GM21529 (cell line): Measurements from ENCODE around the gene SMC1B.
"Not testable (repeated sequence)": the region's sequence is repeated elsewhere in the genome, so short reads cannot be mapped to it uniquely, and the experiment has no call there.

ENCODE experiments used
- ATAC-seq: cut with Tn5 transposase; IDR thresholded peaks from one replicate; pipeline ENCODE4 v1.9.1; 2021; ENCODE audit not compliant: unreplicated experiment

The SMC1B gene

DNA sequence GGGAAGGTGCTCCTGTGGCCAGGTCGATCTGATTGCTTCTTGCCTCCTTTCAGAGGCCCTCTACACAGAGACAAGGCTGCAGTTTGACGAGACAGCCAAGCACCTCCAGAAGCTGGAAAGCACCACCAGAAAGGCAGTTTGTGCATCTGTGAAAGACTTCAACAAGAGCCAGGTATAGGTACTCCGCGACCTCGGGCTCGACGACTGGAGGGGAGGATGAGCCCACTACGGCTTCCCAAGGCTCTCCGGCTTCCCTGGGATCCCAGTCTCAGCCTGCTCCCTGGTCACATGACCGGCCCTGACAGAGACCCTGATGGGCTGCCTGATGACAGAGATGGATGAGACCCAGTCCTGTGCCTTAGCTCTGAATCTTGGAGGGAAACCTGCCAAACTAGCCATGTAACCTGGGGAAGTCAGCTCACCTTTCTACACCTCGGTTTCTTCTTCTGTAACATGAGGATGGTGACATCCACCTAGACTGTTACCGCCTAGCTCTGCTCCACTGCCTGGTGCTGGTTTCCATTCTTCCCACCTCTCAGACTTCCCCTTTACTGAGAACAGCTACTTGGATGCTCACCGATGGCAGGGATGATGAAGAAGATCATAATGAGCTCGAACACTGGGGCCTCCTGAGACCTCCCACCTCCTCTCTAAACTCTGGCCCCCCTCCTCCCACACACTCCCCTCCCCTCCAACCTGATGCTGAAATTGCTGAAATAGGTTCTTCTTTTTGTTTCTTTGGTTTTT is 9.0 kb upstream of the SMC1B start:
- no peak for ATAC-seq

DNA sequence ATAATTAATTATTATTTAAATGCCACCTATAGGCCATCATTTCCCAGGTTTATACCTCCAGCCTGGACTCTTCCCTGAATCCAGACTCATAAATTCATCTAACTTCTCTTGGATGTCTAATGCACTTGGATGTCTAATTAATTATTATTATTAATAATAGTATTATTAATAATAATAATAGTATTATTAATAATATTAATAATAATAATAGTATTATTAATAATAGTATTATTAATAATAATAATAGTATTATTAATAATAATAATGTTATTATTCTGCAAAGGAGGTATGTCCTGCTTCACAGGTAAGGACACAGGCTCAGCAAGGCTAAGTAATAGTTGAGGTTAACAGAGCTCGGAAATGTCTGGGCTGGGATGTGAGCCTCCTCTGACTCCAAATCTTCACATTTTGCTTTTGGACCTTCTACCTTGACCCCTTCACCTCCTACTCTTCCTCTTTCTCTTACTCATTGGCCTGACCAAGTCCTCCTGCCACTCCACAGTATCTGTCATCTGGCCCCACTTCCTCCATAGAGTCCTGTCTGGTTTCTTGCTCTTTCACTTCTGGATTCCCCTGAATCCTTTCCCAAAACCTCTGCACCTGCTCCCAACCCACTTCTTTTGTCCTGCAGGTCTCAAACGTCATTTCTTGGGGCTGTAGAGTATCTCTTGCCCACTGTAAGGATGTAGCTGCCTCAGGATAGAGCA is 8.1 kb upstream of the SMC1B start:
- ATAC-seq = no peak

DNA sequence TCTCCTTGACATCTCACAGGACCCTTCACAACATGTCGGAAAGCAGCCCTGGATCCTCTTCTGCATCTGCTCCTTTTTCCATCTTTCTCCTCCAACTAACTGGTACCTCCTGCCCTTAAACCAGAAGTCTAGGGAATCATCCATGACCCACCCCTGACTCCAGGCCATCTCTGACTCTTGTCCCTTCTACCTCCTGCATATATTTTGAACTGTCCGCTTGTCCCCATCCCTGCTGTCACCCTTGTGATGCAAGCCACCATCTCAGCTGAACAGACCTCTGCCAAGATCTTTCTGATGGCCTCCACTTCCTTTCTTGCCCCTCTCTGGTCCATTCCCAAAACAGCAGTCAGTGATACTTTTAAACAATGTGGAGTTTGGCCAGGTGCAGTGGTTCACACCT is 7.1 kb upstream of the SMC1B start:
- ATAC-seq = no peak

DNA sequence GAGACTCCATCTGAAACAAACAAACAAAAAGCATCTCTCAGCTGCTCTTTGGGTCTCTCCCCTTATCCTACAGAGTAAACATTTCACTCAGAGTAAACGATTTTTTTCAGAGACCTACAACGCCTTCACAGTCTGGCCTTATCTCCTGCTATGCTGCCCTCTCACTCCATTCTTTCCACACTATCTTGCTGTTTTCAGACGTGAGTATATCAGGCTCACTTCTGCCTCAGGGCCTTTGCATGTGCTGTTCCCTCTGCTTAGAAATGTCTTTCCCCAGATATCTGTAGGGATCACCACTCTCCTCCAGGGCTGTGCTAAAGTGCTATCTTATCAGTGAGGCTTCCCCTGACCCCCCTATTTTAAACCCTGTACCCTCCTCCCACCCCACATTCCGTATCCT is 6.6 kb upstream of the SMC1B start:
- no peak for ATAC-seq

DNA sequence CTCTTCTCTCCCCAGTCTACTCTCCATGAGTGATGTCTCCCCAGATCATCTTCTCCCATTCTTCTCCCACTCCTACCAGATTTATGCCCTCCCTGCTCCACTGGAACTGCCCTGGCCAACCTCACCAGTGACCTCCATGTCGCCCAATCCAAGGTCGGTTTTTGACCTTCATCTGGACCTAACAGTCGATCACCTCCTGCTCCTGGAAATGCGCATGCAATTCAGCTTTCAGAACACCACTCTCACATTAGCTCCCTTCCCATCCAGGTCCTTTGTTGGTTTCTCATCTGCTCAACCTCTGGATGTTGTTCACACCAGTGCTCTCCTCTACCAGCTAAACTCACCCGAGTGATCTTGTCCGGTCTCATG is 5.4 kb upstream of the SMC1B start:
- ATAC-seq = no peak

DNA sequence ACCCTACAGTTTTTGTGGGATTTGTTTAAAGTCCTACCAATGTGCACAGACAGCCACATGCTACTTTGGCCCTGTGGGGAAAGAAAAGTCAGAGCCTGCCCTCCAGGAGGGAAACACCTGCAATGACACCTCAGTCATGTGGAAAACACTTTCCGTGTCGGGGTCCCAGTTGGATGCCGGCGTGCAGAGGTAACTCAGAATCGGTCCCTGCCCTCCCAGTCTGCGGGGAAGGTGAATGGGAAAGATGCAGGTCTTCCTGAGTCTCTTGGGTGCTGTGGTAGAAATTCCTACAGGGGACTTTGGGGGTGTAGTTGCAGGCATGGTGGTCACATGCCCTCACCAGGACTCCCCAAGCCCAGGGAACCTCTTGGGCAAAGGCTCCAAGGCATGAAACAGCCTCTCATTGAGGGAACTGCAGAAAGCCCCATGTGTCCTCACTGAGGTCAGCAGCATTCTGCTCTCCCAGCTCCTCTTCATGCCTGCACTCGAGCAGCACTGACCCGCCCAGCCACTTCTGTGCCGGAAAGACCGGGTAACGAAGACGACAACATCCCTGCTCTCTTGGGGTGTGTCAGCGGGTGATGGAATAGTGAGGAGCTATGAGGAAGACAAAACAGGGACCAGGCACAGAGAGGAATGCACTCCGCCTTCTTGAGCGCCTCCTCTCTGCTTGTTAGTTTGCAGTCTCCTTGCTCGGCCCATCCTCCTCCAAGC is 4.8 kb upstream of the SMC1B start:
- no peak for ATAC-seq

DNA sequence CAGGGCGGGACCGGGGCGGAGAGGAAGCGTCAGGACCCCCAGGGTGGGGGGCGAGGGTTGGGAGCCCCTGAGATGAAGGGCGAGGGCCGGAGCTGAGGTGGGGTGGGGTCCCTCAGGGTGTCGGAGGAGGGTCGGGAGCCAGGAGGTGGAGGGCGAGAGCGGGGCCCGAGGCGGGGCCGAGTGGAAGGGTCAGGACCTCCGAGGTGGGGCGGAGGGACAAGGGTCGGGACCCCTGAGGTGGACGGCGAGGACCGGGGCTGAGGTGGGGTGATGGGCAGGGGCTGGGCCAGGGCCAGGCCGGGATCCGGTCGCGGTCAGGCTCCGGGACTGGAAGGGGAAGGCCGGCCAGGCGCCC is 409 bp downstream of the SMC1B start:
- no peak for ATAC-seq

DNA sequence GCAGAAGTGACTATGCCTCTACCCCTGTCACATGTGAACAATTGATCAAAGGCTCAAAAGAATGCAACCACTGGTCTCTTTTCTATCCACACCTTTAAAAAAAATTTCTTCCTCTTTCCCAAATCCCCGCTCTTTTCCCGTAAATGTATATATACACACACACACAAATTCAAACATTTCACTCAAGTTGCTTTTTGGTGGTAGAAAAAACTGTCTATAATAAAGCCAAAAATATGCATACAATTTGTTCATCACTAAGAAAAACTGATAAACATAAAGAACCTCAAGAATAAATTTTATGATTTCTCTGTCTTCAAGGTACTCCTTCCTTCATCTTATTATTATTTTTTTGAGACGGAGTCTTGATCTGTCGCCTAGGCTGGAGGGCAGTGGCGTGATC is 5.6 kb downstream of the SMC1B start:
- ATAC-seq = no peak

DNA sequence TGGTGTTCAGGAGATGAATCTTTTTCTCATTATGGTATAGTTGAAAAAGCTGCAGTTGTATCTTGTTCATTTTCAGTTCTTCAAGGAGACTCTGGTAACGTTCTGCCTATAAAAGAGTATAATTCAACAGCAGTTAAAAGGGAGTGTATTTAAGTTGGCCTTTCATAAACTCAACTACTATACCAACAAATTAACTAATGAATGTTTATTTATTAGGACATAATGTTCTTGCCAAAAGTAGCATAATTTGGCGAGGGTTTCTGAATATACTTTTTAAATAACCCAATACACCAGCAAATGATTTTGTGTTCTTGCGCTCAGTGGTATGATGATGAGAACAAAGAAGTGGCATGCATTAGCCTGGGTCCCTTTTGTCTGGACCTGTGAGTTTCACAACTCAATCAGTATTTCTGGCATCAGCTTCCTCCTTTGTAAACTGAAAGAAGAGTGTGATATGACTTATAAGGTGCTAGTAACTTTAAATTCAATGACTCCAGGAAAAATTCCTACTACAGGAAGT is 10.9 kb downstream of the SMC1B start:
- ATAC-seq = no peak

DNA sequence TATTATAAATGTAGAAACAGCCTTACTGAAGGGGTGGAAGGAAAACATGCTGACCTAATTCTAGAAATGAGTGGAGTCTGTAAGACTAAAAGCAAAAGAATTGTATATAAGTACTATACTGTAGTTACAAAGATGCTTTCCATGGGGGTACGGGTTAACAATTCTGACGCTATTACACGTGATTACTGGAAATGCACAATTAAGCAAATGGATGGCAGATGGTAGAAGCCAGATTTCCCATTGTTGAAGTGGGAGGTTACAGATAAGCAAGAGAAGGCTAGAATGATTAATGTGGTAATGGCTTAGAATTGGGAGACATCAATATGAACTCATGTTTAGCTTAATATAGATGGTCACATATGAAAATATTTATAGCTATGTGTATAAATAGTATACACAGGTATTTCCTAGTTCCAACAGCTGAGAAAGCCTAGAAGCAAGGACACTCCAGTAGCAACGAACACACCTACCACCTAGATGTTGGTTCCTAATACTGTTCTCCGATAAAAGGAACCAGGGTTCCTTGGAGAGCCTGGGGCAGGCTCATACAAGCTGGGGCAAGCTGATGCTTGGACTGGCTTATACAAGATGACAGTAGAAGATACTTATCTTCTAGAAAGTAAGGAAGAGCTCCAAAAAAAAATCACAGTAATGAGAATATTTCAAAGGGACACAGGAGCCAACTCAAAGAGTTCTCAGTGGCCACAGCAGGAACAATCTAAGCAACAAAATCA is 13.5 kb downstream of the SMC1B start:
- ATAC-seq = no peak

DNA sequence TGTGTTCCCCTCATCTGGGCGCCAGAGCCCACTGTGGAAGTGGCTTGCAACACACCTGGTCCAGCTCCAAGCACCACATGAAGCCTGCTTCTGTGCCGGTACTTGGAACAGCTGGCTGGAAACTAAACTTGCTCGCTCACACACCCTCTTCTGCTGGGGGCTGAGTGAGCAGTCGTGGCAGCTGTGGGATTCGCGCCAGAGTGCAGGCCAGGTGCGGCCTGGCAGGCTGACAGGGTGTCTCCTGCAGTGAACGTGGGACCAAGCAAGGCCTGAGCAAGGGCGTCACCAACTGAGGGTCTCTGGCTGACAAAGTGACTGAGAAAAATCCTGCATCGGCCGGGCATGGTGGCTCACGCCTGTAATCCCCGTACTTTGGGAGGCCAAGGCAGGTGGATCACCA is 15.2 kb downstream of the SMC1B start:
- ATAC-seq = no peak

DNA sequence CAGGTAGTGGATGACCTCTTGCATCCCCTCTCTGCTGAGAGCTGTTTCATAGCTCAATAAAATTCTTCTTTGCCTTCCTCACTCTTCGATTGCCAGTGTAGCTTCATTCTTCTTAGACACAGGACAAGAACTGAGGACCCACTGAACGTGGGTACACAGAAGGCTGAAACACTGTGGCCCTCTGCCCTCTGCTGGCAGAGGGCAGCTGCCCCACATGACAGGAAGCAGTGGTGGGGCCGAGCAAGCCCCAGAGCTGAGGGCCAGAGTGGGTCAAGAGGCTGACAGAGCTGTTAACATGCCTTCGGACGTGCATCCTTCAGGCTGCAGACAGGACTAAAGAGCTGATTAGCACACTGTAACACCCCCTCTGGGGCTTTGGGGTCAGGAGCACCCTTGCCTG is 15.6 kb downstream of the SMC1B start:
- ATAC-seq = no peak

DNA sequence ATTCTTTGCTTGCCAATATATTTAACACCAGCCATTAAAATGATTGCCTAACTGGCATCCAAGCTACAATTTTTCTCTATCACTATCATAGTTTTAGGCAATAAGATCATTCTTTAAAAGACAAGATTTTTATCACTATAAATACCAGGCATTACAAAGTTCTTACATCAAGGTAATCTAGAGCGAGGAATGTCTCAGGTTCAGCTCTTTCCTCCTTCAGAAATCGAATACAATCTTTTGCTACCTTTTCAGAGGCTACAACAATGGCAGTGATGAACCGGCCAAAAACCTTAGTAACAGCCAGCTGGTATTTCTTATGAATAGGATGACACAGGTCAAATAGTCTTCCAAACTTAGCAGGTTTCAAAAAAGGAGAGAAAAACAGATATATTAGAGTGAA is 23.9 kb downstream of the SMC1B start:
- ATAC-seq = no peak

DNA sequence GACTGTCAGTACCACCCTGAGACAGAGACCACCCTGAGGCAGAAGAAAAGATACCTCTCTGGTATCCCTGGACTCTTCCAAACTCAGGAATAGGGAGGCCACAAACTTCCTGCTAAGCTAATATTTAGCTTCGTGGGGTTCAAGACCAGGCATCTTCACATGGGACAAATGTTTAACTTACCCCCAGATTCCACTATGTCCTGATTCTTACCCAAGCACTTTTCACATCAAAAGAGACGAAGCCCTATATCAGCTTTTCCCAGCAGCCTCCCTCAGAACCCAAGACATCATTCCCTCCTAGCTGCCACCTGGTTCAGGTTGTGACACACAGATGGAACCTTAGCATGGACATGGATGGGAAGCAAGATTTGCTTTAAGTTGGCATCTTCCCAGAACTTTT is 32.1 kb downstream of the SMC1B start:
- no peak for ATAC-seq

DNA sequence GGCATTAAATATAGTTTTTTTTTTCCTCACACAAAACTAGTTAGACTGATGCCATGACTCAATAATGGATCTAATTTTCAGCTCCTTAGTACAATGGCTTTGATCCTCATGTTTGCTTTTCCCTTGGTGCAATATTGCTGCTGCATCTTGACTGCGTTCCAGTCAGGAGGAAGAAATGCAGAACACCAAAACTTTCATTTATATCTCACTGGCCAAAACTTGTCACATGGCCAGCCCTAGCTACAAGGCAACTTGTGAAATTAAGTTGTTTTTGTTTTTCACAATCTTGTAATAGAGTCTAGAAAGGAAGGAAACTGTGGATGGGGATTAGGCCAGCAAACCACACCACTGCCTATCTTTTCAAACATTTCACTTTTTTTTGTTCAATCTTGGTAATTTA is 36.7 kb downstream of the SMC1B start:
- ATAC-seq = no peak

DNA sequence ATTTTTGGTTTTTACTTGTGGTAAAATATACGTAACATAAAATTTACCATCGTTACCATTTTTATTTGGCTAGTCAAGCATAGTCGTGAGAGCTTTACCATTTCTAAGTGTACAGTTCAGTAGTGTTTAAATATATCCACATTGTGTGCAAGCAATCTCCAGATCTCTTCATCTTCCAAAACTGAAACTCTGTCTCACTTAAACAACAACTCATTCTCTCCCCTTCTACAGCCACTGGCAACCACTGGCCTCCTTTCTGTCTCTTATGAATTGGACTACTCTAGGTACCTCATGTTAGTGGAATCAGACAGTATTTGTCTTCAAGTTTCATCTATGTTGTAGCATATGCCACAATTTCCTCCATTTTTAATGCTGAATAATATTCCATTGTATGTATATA is 37.4 kb downstream of the SMC1B start:
- ATAC-seq = no peak

DNA sequence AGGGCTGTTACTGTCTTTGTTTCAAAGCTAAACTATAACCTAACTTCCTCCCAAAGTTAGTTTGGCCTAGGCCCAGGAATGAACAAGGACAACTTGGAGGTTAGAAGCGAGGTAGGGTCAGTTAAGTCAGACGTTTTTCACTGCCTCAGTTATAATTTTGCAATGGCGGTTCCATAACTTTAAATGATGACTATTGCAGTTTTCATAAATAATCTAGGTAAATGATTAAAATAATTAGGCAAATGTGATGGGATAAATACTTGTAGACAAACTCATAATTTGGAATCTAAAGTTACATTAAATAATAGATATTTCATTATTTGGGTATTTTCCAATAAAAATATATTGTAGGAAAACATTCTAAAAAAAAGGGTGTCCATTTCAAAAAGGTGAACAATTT is 39.8 kb downstream of the SMC1B start:
- ATAC-seq = not testable (repeated sequence)

DNA sequence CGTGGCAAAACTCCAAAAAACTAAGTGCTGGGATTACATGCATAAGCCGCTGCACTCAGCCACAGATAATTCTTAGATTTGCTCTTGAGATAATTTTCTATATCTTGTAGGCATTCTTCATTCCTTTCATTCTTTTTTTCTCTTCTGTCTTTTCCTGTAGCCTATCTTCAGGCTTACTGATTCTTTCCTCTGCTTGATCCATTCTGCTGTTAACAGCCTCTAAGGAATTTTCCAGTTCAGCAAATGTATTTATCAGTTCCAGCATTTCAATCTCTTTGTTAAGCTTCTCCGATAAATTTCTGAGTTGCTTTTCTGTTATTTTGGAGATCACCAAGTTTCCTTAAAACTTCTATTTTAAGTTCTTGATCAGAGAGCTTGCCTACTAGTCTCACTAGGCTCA is 46.7 kb downstream of the SMC1B start:
- no peak for ATAC-seq

DNA sequence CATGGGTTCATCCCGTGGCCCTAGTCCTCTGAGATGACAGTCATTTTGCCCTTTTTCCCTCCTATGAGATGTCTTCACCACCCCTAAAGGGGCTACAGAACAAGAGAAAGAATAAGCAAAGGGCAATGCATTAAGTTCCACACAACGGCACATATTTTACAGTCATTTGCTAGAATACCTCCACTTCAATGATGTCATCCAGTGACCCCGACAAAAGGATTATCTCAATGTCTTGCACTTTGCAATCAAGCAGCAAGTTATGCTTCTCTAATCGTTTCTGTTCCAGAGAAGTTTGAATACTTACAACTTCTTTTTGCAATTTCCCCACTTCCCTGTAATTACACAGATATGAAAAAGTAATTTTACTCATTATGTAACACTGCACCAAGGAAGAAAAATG is 53.8 kb downstream of the SMC1B start:
- ATAC-seq = no peak

DNA sequence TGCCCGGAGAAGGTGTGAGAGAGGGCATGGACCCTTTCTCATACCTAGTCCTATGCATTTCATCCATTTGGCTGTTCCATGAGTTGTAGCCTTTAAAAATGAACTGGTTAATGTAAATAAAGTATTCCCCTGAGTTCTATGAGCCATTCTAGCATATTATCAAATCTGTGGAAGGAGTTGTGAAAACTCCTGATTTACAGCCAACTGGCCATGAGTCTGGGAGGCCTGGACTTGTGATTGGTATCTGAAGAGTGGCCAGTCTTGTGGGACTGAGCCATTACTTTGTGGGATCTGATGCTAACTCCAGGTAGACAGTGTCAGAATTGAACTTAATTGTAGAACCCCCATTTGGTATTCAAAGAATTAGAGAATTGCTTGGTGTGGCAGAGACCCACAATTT is 55.3 kb downstream of the SMC1B start:
- ATAC-seq = no peak

DNA sequence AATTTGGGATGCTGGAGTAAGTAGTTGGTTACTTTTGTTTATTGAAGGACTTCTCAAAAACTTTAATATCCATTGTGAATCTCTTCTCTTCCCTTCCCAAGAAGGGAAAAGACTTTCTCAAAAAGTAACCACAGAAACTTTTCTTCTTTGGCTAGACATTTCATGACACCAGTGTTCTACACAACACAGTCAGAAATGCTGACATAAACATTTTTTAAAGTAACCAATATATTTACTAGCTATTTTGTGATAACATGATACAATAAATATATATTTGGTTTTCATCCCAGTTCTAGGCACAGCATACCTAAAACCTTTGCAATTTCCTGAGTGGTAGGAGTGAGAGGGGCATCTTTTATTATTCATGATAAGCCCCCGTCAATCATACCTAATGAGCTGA is 55.9 kb downstream of the SMC1B start:
- ATAC-seq = no peak

DNA sequence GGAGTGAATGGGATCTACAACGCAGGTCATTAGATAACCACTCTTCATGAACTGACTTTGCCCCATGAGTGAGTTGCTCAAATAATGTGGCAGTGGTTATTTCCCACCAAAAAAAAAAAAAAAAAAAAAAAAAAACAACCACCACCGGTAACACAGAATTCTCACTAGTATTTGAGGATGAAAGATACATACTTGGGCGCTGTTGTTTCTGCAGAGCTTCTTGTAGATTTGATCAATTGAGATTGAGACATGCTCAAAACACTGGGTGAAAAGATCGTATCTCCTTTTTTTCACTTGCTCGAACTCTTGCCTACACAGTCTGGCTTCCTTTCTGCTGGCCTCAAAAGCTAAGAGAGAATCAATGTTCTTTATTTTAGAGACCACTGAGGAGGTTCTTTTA is 59.6 kb downstream of the SMC1B start:
- no peak for ATAC-seq
